ENCODE measurements around the gene VPS11.
"Not testable (repeated sequence)": the region's sequence is repeated elsewhere in the genome, so short reads cannot be mapped to it uniquely, and the experiment has no call there.

VPS11 gene

DNA sequence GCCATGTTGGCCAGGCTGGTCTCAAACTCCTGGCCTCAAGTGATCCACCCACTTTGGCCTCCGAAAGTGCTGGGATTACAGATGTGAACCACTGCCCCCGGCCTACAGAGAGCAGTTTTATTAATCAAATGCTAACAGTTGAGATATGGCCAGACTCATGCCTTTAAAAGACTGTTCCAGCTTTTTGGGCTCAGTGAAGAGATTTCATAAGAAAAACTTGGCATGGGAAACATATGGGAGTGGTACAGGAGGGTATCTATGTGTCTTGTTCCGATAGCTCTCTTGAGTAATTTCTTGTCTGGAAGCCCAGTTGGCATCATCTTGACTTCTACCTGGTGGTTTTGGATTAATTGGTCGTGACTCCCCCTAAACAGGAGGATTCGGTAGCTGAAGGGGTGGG, 28.7 kb upstream of the VPS11 start:
- DNase-seq (ENCODE audit: low read depth), result no peak

DNA sequence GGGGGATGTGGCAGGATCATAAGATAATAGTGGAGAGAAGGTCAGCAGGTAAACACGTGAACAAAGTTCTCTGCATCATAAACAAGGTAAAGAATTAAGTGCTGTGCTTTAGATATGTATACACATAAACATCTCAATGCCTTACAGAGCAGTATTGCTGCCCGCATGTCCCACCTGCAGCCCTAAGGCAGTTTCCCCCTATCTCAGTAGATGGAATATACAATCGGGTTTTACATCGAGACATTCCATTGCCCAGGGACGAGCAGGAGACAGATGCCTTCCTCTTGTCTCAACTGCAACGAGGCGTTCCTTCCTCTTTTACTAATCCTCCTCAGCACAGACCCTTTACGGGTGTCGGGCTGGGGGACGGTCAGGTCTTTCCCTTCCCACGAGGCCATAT, 28.1 kb upstream of the VPS11 start:
- not testable (repeated sequence) for DNase-seq (ENCODE audit: low read depth)

DNA sequence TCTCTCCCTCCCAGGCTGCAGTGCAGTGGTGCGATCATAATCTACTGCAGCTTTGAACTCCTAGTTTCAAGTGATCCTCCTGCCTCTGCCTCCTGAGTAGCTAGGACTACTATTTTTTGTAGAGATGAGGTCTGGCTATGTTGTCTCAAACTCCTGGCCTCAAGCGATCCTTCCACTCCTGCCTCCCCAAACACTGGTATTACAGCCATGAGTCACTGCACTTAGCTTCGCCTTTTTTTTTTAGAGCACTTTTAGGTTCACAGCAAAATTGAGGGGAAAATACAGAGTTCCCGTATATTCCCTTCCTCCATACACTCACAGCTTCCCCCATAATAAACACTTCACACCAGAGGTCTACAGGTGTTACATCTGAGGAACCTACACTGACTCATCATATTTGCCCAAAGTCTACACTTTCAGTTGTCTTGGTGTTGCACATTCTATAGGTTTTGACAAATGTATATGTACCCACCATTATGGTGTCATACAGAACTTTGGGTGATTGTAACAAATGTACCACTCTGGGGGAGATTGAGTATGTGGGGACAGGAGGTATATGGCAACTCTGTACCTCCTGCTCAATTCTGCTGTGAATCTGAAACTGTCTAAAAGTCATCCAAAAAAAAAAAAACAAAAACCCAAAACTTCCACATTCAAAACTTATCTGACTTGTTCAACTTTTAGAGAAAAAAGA, 25.6 kb upstream of the VPS11 start:
- no peak for DNase-seq (ENCODE audit: low read depth)

DNA sequence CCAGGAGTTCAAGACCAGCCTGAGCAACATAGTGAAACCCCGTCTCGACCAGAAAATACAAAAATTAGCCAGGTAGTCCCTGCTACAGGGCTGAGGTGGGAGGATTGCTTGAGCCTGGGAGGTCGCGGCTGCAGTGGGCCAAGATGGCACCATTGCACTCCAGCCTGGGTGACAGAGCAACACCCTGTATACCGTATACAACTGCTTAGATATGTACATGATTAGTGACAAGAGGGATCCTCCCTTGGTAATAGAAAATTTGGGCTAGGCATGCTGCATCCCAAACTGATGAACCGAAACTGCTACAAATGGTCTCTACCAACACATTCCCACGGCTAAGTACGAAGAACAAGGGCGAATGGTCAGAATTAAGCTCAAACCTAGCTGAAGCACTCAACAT, 24.7 kb upstream of the VPS11 start:
- DNase-seq (ENCODE audit: low read depth), result no peak

DNA sequence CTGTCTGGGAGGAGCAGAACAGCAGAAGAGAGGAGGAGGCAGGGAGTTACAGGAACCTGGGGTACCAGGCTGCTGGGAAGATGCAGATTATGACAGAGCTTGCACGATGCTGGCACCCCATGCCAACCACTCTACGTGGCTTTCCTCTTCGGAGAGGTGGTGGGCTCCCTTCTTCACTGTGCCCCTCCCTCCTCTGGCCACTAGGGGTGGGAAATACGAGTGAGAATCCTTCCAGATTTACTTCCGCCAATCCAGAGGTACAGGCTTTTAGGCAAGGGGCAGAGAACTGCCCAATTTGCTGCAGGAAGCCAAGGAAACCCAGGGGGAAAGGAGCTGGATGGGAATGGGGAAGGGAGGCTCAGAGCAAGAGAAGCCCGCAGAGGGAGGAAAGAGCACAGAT, 22.9 kb upstream of the VPS11 start:
- DNase-seq (ENCODE audit: low read depth), result no peak

DNA sequence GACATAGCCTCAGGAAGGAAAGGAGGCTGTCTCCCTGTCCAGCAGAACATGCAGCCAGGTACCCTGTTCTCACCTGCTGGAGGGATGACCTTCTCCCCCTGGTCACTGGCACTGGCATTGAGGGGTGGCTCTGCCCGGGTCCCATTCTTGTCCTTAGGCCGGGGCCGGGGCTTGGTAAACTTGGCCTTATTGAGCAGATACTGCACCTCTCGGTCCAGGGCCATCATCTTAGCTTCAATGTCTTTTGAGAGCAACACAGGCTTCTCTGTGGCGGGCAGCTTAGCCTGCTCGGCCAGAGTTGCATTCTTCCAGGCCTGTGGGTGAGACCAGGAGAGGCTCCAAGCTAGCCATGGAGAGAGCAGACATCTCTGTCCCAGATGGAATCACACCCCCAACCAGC, 21.1 kb upstream of the VPS11 start:
- no peak for DNase-seq (ENCODE audit: low read depth)

DNA sequence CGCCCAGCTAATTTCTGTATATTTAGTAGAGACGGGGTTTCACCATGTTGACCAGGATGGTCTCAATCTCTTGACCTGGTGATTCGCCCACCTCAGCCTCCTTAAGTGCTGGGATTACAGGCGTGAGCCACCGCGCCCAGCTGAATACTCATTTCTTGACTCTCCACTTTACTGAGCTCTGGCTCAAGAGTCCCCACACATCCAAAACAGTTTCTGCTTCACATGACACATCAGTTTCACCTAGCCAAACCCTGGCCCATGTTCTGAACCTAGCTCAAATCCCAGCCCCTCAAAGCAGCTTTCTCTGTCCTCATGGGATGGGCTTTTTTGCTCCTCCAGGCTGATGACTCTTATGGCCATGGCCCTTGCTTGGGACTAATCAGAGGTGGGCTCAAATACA, 20.4 kb upstream of the VPS11 start:
- no peak for DNase-seq (ENCODE audit: low read depth)

DNA sequence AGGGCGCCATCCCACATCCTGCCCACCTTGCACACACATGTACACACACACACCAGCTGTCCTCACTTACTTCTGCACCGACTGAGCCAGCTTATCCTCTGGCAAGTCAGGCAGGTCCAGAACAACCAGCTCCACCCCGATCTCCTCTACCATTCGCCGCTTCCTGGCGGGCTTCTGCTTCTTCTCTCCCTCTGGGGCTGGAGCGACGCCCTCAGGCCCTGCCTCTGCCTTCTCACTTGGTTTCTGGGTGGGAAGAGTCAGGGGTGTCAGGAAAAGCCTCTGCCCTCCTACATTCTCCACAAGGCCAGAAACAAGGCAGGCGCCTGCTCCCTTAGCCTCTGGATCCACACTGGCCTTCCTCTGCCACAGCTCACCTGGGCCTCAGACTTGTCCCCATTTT, 19.0 kb upstream of the VPS11 start:
- DNase-seq (ENCODE audit: low read depth), result no peak

DNA sequence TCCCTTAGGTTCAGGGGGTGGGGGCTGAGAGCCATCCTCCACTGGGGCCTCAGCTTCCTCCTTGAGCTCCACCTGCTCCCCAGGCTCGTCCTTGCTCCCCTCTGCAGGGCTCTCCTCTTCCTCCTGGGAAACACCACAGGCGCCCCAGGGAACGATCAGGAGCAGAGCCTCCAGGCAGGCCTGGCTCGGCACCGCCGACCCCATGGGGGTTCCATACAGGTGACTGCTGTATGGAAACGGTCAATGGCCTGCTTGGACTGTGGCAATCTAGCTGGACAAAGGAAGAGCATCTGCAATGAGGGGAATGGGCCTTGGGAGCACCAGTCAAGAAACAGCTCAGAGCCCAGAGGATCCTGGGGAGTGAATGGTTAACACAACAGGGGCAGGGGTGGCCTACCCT, 18.5 kb upstream of the VPS11 start:
- no peak for DNase-seq (ENCODE audit: low read depth)

DNA sequence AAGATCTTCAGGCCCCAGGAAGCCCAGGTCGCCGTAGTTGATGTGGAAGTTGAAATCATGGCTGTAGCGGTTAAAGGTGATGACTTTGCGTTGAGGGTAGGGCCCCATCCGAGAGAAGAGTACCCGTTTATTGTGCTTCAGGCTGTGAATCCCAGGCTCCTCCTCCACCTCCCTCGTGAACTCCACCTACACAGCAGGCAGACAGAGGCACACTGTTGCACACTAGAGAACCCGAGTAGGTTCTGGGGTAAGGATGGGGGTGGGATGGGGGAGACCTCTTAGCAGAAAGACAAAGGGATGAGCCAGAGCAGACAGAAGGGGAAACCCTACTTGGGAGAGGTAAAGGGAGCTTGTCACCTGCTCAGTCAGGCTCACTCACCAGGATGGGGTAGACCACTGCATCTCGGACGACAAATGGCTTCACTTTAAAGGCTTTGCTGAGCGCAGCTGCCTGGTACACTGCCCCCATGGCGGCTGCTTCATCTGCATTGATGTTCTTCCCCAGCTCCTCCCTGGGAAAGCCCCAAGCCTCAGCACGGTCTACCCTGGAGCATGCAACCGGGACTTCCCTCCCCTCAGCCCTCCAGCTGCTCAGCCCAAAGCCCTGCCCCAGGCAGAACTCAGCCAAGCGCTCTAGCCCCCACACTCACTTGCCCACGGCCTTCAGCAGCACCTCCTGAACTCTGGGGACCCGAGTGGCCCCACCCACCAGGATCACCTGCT, 16.0 kb upstream of the VPS11 start:
- DNase-seq (ENCODE audit: low read depth), result no peak

DNA sequence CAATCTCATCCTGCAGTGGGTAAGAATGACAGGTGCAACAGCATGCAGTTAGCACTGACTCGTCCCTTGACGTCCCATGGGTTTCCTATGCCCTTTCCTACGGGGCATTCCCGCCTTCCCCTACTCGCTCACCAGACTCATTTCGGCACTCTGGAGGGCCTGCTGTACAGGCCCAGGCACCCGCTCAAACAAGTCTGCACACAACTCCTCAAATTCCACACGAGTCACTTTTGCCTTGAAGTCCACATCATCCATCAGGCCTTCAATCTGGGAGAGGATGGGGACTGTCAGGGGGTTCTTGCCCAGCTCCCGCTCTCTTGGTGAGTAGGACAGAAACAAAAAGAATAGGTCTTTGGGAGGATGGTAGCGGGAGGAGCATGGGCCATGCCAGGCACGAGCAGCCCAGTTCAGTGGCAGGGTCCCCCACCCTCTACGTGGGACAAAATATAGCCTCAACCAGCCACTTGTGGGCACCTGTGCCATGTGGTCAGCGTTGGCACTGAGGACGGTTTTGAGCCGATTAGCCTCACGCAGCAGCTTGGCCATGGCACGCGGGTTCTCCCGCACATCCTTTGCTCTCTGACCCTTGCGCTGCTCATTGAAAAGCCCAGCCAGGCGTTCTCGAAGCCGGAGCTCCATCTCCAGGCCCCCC, 15.3 kb upstream of the VPS11 start:
- DNase-seq (ENCODE audit: low read depth), result no peak

DNA sequence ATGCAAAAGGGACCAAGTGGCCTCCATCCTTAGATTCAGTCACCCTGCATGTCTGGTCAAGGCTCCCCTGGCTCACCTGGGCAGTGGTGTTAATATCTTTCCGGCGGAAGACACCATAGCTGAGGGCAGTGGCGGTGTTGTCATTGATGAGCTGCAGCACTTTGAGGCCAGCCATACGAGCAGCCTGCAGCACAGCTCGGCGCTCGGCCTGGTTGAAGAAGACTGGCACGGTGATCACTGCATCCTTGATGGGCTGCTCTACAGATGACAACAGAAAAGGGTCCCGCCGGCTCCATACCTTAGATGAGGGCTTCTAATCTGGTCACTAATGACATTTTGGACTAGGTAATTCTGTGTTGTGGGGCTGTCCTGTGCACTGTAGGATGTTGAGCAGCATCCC, 13.2 kb upstream of the VPS11 start:
- DNase-seq (ENCODE audit: low read depth), result no peak

DNA sequence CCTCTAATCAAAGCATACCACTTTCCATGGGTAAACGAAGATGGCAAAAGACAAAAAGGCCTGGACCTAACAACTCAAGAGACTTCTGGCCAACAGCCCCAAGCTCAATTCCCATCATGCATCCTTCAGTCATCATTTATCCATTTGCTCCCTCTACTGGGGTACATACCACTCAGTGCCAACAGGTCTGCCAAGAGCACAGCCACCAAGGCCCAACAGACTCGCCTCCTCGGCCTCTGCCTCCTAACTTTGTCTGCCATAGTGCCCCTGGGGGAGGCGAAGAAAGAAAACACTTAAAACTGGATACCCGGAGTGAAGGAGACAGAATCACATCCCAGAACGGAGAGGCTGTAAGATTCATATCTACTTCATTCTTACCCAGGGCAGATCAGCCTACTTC, 11.7 kb upstream of the VPS11 start:
- no peak for DNase-seq (ENCODE audit: low read depth)

DNA sequence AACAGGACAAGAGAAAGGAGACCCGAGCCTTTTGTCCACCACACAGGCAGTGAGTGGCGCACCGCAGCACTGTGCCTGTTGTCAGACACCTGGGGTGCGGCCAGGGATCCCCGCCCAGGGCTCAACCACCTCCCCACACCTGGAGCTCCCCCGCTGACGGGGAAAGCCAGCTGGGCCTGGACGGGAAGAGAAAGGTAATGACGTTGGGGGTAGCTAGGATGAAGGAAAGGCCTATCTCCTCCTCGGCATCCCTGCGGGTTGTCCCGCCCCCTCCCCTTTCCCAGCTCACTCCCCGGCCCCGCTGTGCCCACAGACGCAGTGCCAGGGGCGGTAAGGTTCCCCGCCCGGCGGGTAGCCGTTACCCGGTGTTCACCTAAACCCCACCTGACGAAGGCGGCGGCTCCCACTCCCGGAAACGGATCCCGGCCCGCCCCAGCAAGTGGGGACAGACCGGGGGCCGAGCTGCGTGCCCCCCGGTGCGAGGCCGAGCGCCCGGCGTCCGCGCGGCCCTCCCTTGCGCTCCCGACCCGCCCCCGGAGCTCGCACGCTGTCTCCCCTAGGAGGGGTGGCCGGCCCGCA, 11.1 kb upstream of the VPS11 start:
- DNase-seq (ENCODE audit: low read depth), result no peak

DNA sequence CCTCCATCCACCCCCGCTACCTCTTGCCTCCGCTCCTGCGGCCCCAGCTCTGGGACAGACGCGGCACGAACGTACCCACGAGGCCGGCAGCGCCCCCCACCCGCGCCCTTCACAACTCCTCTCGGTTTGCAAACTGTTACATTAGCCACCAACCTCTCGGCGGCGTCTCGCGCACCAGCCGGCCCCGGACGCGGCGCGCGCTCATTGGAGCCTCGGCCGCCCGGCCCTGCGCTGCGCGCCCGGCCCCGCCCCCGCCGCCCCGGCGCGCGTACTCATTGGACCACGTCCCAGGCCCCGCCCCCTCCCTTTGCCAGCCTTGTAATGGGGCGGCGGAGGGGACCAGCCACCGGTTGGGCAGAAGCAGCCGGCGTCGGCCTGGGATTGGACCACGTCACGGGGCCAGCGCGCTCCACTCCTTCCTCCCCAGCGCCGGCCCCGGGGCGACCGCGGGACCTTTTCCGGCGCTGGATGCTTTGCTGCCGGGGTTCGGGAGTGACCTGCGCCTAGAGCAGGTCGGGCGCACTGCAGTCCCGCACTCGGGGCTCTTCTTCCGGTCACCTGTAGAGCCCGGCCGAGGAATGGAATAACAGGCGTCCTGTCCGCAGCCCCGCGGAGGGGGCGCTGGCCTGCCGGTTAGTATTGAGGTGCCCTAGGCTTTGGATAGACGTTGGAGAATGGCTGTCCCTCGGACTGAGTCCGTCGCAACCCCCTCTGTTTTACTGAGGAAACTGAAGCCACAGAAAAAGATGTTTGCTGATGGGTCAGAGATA, 10.4 kb upstream of the VPS11 start, which contains the start of gene HYOU1:
Gene HYOU1, minus strand, starts transcription at position 206 of the 770 bp plus-strand sequence. CDS start 1,045 bp downstream, outside the sequence.
- DNase-seq (ENCODE audit: low read depth), result peak; percentile 99

DNA sequence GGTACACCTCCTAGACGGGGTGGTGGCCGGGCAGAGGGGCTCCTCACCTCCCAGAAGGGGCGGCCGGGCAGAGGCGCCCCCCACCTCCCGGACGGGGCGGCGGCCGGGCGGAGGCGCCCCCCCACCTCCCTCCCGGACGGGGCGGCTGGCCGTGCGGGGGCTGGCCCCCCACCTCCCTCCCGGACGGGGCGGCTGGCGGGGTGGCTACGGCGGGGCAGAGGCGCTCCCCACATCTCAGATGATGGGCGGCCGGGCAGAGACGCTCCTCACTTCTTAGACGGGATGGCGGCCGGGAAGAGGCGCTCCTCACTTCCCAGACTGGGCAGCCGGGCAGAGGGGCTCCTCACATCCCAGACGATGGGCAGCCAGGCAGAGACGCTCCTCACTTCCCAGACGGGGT, 8.5 kb upstream of the VPS11 start:
- DNase-seq (ENCODE audit: low read depth), result not testable (repeated sequence)

DNA sequence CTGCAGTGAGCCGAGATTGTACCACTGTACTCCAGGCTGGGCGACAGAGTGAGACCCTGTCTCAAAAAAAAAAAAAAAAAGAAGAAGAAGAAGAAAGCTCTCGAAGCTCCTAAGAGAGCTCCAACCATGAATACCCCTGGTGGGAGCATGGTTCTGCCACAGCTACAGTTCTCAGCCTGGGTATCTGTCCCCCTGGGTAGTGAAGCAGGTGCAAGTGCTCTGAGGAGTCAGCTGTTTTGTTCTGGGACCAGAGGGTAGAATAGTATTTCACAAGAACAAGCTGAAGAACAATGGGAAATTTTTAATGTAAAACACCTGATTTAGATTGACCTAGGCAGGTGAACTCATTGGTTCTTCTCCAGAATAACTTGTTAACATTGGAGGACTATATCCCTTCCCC, 6.4 kb upstream of the VPS11 start:
- no peak for DNase-seq (ENCODE audit: low read depth)

DNA sequence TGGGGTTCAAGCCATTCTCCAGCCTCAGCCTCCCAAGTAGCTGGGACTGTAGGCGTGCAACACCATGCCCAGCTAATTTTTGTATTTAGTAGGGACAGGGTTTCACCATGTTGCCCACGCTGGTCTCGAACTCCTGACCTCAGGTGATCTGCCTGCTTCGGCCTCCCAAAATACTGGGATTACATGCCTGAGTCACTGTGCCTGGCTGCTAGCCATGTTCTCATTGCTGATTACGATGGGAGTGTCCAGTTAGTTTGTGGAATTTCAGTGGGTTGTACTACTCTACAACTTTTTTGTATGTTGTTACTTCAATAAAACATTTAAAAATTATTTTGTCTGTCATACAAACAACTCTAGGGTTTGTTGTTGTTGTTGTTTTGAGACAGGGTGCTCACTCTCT, 4.8 kb upstream of the VPS11 start:
- no peak for DNase-seq (ENCODE audit: low read depth)

DNA sequence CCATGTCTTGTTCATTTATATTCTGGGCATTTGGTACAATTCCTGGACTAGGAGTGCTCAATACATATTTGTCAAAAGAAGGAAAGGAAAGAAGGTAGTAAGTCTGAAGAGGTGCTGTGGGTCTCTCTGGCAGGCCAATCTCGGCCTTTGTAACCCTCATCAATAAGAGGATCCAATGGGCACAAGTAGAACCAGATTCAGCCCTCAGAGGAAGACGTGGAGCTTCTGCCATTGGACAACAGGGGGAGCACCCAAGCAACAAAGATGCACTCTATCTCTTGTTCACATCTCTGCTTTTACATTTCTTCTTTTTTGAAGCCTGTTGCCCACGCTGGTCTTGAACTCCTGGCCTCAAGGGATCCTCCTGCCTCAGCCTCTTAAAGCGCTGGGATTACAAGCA, 2.2 kb upstream of the VPS11 start:
- DNase-seq (ENCODE audit: low read depth), result no peak

DNA sequence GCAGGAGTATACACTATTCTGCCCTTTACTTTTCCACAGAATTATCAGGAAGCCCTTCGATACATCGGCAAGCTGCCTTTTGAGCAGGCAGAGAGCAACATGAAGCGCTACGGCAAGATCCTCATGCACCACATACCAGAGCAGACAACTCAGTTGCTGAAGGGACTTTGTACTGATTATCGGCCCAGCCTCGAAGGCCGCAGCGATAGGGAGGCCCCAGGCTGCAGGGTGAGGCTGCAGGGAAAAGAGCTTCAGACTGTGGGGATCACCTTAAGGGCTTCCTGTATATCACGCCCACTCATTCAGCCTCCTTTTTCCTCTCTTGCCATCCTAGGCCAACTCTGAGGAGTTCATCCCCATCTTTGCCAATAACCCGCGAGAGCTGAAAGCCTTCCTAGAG, 10.2 kb downstream of the VPS11 start:
- DNase-seq (ENCODE audit: low read depth), result no peak

DNA sequence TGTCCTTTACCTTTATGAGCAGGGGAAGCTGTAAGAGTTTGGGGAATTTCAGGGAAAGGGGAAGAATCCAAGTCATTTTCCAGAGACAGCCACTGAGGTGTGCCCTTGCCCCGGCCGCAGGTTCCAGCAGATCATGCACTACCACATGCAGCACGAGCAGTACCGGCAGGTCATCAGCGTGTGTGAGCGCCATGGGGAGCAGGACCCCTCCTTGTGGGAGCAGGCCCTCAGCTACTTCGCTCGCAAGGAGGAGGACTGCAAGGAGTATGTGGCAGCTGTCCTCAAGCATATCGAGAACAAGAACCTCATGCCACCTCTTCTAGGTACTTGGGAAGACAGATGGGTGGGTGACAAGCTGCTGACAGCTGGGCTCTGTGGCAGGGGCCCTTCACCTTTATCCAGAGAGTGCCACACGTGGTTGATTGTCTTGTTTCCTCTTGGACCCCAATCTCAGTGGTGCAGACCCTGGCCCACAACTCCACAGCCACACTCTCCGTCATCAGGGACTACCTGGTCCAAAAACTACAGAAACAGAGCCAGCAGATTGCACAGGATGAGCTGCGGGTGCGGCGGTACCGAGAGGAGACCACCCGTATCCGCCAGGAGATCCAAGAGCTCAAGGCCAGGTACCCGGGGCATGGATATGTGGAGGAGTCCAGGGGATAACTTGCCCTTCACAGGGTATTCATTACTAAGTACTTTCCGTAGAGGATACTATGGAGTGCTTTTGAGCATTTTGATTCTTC, 11.2 kb downstream of the VPS11 start:
- DNase-seq (ENCODE audit: low read depth), result no peak
